GM19468 (cell line): ENCODE results near the gene PTER.

Experiments used
- ATAC-seq: cut with Tn5 transposase; IDR thresholded peaks from one replicate; pipeline ENCODE4 v1.9.1; 2021; ENCODE audit warnings: mild to moderate bottlenecking, moderate library complexity, moderate number of reproducible peaks; ENCODE audit not compliant: unreplicated experiment; ENCODE audit errors: extremely low read depth

Gene PTER

DNA sequence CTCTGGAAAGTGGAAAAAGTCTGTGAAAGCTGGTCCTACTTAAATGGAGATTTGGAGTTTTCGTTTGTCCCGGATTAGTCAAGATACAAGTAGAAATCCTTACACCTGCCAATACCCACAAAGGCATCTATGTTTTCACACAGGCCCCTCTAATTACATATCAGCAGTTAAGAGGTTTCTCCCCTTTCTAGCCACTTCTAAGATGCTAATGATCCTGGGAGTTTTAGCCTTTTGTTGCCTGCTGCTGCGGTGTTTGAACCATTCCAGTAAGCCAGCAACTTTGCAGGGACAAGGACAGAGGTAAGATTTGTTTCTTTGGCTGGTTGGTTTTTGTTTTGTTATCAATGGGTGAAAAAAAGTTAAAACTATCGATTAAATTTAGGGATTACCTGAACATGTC, 90.6 kb downstream of the PTER start:
- ATAC-seq: no peak

DNA sequence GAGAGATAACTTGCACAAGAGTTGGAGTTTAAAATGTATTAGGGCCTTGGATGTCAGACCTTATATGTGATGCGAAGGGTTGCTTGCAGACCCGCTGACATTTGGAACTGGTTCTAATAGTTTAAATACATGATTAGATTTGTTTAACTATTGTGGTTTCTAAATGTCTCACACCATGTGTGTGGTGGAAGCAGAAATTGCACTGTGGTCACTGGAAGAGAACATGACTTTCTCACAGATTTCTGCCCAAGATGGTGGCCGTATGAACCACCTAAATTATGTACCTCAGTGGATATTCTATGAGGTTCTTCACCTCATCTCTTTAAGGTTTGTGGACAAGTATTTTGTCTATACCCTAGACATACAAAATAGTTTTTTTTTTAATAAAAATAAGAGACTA, 93.0 kb downstream of the PTER start:
- ATAC-seq: no peak

DNA sequence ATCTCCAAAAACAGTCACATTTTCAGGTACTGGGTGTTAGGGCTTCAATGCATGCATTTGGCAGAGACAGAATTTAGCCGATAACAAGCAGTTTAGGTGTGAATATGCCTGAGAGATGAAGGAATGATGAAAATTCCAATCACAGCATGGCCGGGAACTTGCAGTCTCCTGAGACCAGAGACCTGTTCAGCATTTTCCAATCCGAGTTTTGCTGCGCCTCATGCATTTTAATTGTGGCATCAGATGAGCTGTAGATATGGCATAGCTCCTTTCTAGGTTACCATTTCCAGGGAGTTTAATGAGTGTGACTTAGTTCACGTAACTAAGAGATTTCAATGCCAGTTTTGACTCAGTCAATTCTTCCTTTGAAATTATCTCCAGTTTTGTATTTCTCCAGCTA, 99.3 kb downstream of the PTER start:
- no peak for ATAC-seq

DNA sequence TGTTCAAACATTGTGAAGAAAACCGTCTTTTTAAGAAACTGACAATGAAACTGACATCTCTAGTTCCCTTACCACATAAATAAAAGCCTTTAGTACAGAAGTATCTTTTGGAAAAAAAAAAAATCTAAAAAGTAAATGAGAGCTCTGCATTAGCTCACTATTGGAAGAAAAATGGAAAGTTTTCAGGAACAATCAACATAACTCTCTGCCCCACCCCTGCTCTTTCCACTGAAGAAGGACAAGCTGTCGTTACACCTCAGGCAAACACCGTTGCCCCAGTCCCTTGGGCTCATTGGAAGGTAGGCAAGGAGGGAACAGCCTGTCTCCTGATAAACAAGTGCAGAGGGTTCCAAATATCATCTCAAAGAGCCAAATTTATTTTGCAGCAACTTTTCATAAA, 107.3 kb downstream of the PTER start:
- no peak for ATAC-seq

DNA sequence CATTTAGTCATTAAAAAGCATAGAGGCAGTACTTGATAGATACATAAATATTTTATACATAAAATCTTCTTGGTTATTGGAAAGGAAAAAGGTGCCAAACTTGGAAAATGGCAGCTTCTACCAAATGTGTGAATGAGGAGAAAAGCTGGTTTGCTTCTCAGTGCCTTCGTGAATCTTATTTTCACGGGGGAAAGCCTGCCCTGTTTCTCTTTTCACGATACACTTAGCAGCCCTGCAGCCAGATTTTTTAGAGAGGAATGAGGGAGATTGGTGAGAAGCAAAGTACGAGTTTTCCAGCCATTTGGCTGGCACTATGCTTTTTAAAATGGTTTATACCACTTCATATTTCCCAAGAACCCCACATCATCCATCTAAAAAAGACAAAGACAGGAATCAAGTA, 107.8 kb downstream of the PTER start:
- ATAC-seq: no peak

DNA sequence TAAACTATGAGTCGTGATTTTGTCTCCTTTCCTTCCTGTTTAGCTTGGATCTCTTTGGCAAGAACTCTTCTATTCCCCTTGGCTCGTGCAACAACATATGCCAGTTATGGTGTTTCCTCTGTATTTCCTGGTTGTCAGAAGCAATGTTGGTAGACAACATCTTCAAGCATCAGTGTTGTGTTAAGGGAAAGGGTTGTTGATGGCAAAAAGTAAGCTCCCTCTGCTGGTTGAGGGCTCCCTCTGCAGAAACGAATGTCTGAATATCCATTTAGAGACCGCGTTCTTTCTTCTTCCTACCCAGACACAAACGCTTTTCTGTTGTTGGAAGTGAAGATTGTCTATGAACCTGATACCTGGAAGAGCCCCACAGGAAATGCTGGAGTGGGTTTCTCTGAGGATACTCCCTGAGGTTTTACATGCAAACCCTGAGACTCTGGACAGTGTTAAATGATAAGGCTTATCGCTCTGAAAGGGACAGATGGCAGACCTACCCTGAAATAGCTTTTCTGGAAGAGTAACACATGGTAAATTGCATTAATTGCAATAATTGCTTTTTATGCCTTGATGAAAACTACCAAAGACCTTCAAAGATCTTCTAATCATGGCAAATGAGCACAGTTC, 108.4 kb downstream of the PTER start:
- peak; percentile 63 for ATAC-seq

DNA sequence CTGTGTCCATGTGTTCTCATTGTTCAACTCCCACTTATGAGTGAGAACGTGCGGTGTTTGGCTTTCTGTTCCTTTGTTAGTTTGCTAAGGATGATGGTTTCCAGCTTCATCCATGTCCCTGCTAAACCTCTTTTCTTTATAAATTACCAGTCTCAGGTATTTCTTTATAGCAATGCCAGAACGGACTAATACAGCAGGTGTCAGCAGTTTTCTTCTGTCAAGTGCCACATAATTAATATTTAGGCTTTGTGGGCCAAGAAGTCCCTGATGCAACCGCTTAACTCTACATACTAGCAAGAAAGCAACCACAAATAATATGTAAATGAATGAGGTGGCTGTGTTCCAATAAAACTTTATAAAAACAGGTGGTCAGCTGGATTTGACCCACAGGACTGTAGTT, 111.2 kb downstream of the PTER start:
- ATAC-seq: no peak

DNA sequence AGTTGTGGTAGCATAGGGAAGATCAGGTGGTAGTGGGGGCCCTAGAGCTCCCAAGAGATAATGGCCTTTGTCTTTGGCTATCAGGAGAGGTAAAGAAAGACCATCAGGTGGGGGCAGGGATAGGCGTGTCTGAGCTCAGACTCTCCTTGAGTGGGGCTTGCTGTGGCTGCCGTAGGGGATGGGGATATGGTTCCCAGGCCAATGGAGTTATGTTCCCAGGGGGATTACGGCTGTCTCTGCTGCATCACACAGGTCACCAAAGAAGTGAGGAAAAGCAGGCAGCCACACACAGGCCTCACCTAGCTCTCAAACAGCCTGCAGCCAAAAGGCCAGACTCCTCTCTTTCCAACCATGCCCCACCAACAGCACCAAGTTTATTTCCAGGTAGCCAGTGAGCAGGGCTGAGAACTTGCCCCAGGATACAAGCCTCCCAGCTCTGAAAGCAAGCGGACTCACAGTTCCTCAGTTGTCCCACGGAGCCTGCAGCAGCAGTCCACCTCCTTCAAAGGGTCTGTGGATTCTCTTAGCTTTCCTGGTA, 122.5 kb downstream of the PTER start:
- no peak for ATAC-seq

DNA sequence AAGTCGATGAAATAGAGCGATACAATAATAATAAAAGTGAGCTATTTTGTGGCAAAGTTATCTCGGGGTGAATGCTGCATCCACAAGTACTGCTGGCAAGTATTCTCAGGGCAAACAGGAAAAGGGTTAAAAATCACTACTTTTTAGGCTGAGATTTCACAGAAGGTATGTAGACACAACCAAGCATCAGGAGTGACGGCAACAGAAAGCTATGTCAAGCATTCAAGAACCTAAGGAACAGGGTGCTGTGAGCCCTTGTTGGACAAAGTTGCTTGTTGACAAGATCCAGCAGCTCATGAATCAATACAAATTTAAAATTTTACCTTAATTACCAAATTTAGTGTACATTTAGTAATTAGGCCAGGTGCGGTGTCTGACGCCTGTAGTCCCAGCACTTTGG, 126.1 kb downstream of the PTER start:
- no peak for ATAC-seq
